HepG2 (cell line): ENCODE data around the gene TSNAXIP1. TPM values are rescaled to one million over a fixed set of nuclear protein-coding genes. Genes with fewer than 3 reads are reported as not detected.

ENCODE experiments used
- CEBPZ ChIP-seq: IDR thresholded peaks from 2 replicates; pipeline ENCODE4 v1.6.1; 2012; ENCODE audit warnings: low read length, improper control_type of control experiment
- E2F2 ChIP-seq: sonication (generic); formaldehyde crosslinking; IDR thresholded peaks from 2 replicates; pipeline ENCODE4 v1.4.0; 2020; ENCODE audit warnings: missing genetic modification reagents, borderline replicate concordance
- GMEB1 ChIP-seq: sonication (generic); formaldehyde crosslinking; IDR thresholded peaks from 2 replicates; pipeline ENCODE4 v1.5.1; 2020; ENCODE audit warnings: missing genetic modification reagents, mild to moderate bottlenecking, borderline replicate concordance
- GTF3A ChIP-seq: sonication (generic); formaldehyde crosslinking; conservative IDR thresholded peaks from 2 replicates; pipeline ENCODE4 v1.4.0; 2020; ENCODE audit warnings: mild to moderate bottlenecking, missing genetic modification reagents
- HNF4A ChIP-seq: sonication (generic); formaldehyde crosslinking; IDR thresholded peaks from 2 replicates; pipeline ENCODE4 v1.4.0; 2020; ENCODE audit warnings: missing genetic modification reagents
- KLF11 ChIP-seq: IDR thresholded peaks from 2 replicates; pipeline ENCODE4 v1.6.1; 2016; ENCODE audit warnings: missing compliant biosample characterization
- NCOA1 ChIP-seq: sonication (generic); formaldehyde crosslinking; IDR thresholded peaks from 2 replicates; pipeline ENCODE4 v1.9.0; 2021; ENCODE audit warnings: missing genetic modification reagents
- PAF1 ChIP-seq: IDR thresholded peaks from 2 replicates; pipeline ENCODE4 v1.6.1; 2016; ENCODE audit warnings: missing genetic modification reagents, missing compliant biosample characterization
- ZHX2 ChIP-seq, 2 experiments: sonication (generic) in 1 of 2; formaldehyde crosslinking in 1 of 2; IDR thresholded peaks; 2 replicates each; pipeline versions ENCODE4 v1.6.1 to v1.9.0; 2014 to 2022; ENCODE audit warnings: antibody characterized with exemption in 1 of 2, borderline replicate concordance in 1 of 2, inconsistent platforms in 1 of 2, low read depth in 1 of 2, missing genetic modification reagents in 1 of 2
- ZNF205 ChIP-seq: IDR thresholded peaks from 2 replicates; pipeline ENCODE4 v1.6.1; 2018; ENCODE audit warnings: missing biosample characterization, missing genetic modification reagents
- ZNF512B ChIP-seq: sonication (generic); formaldehyde crosslinking; IDR thresholded peaks from 2 replicates; pipeline ENCODE4 v1.5.1; 2020; ENCODE audit warnings: missing genetic modification reagents, mild to moderate bottlenecking, borderline replicate concordance
- ZNF543 ChIP-seq: sonication (generic); formaldehyde crosslinking; IDR thresholded peaks from 2 replicates; pipeline ENCODE4 v1.4.0; 2020; ENCODE audit warnings: mild to moderate bottlenecking, missing genetic modification reagents
- polyA plus RNA-seq, 8 experiments: library from polyadenylated mRNA; depleted of rRNA in 3 of 8; stranded (reverse) in 7 of 8; unstranded in 1 of 8; fragments of >200 nt; fragmentation: Illumina TruSeq in 4 of 8; extraction: Trizol in 4 of 8; gene quantifications; 2 replicates each; pipeline versions ENCODE4 v1.2.1 to v1.2.3, GENCODE V29; 2011 to 2016; ENCODE audit warnings: low read depth in 4 of 8, missing spikeins in 1 of 8, mixed read lengths in 1 of 8; ENCODE audit not compliant: insufficient read depth in 1 of 8
- total RNA-seq, 5 experiments: library from RNA; depleted of rRNA; stranded (reverse); fragments of >200 nt; fragmentation: Illumina TruSeq; extraction: Trizol; gene quantifications; 2 replicates each; pipeline ENCODE4 v1.2.3, GENCODE V29; 2016; ENCODE audit warnings: low read depth in 1 of 5

TSNAXIP1 gene
- total and polyA plus RNA-seq, 2 of the 13 experiments (the other 11 are each of a cell fraction or from before 2014, with no cell fraction given): 0.37 to 0.86 TPM

GRCh38 chr16:67807148-67807682 lies 526 bp downstream of the TSNAXIP1 start (continued):
- TF ChIP-seq GMEB1 (CRISPR knock-in tag): no peak; the same call in 1 of the 2 replicates
- TF ChIP-seq ZNF512B (CRISPR knock-in tag): no peak
- no peak for TF ChIP-seq ZNF205 (CRISPR knock-in tag)
- TF ChIP-seq ZNF543: no peak
- no peak for TF ChIP-seq PAF1 (CRISPR knock-in tag)
- TF ChIP-seq CEBPZ: no peak
- TF ChIP-seq GTF3A (CRISPR knock-in tag): no peak
- no peak; the same call in 1 of the 2 replicates for TF ChIP-seq HNF4A (CRISPR knock-in tag)
- no peak for TF ChIP-seq E2F2
- TF ChIP-seq NCOA1: no peak
- no peak for TF ChIP-seq ZHX2 (IDR thresholded peaks at IDR 0.05; ENCODE audit: low read depth)
- no peak for TF ChIP-seq ZHX2 (CRISPR knock-in tag; IDR thresholded peaks at IDR 0.05; ENCODE audit: borderline replicate concordance)
- no peak for TF ChIP-seq KLF11 (CRISPR knock-in tag)
